ENCODE data around the gene IMPACT. TPM values are rescaled to one million over a fixed set of nuclear protein-coding genes. Genes with fewer than 3 reads are reported as not detected.

Gene IMPACT
- total and polyA plus RNA-seq, 2 of the 8 experiments (the other 6 are each of a cell fraction or from before 2014, with no cell fraction given) = 31.1 to 44.6 TPM

- no peak overlapping the region for H3K9ac ChIP-seq (replicated peaks in 1 of 4; ENCODE audit: extremely low read depth in 1 of 4, low read depth in 3 of 4, low read length in 3 of 4)
- H2AK5ac ChIP-seq (ENCODE audit: low read depth, low read length) = no peak overlapping the region
- POLR2A ChIA-PET (ENCODE audit: partially characterized antibody) = interaction anchor here (0.8 kb wide), 1 partner anchor 37 kb away, joined by 3 read pairs; no protein-coding TSS in a partner anchor
- no peak overlapping the region for H4K8ac ChIP-seq (ENCODE audit: extremely low read depth, insufficient read depth, low read length)
- CTCF ChIA-PET (ENCODE audit: partially characterized antibody) = interaction anchor here (0.6 to 11.9 kb wide), 3 partner anchors 12 to 149 kb away, joined by 4 to 101 read pairs (median 4); no protein-coding TSS in a partner anchor
- no peak overlapping the region for H2BK12ac ChIP-seq (ENCODE audit: low read depth, low read length)
- no peak overlapping the region for H3K4ac ChIP-seq (replicated peaks; ENCODE audit: insufficient read length, low read depth, low read length)
- no peaks in the 10 kb centered on the region for H3K79me2 ChIP-seq (ENCODE audit: control insufficient read depth in 1 of 2, insufficient read depth in 2 of 2, low read length in 2 of 2)
- no peaks in the 10 kb centered on the region for H3K27me3 ChIP-seq (replicated peaks in 1 of 4; ENCODE audit: control insufficient read depth in 3 of 4, extremely low read depth in 1 of 4, insufficient read depth in 3 of 4, low read length in 3 of 4)
- no peak for FAIRE-seq
- no peak overlapping the region for H3K14ac ChIP-seq (ENCODE audit: insufficient read length)
- H3K9me3 ChIP-seq (ENCODE audit: insufficient read depth in 2 of 2, low read depth in 1 of 2, low read length in 1 of 2) = no peaks in the 10 kb centered on the region
- DNase-seq (ENCODE audit: low read depth in 1 of 2, low spot score in 2 of 2) = no peak
- H4K20me1 ChIP-seq (replicated peaks in 1 of 2; ENCODE audit: control insufficient read depth in 1 of 2, insufficient read depth in 2 of 2, low read length in 2 of 2) = no peaks in the 10 kb centered on the region
- H3K23ac ChIP-seq (ENCODE audit: insufficient read length) = no peak overlapping the region
- no peak overlapping the region for H2AFZ ChIP-seq (ENCODE audit: low read length)
- H3K4me2 ChIP-seq (ENCODE audit: insufficient read depth in 1 of 2, low read depth in 2 of 2, low read length in 2 of 2) = no peak overlapping the region
- WGBS, 2 experiments (ENCODE audit: extremely low coverage in 1 of 2, insufficient coverage in 1 of 2, insufficient read length in 1 of 2, insufficient replicate concordance in 2 of 2, low coverage in 1 of 2, low lambda C conversion rate in 2 of 2, missing lambda C conversion rate in 1 of 2) = 85% methylated on average over 5 of the region's 5 CpGs; no CpG with 5 or more reads in 1 of the 2 experiments
- no peaks in the 10 kb centered on the region; the same call in 1 of the 2 replicates for H3K23me2 ChIP-seq (ENCODE audit: low read depth, low read length)
- TF ChIP-seq SAP30 (IDR thresholded peaks at IDR 0.05; ENCODE audit: insufficient read depth, insufficient replicate concordance, low read length) (no peak), GABPA (IDR thresholded peaks at IDR 0.05; ENCODE audit: borderline replicate concordance, insufficient read depth, low read length) (no peak), KDM4A (IDR thresholded peaks at IDR 0.05; ENCODE audit: low read depth, low read length, severe bottlenecking) (no peak), CREB1 (IDR thresholded peaks at IDR 0.05) (no peak), SIRT6 (IDR thresholded peaks at IDR 0.05; ENCODE audit: low read length) (no peak), SP2 (IDR thresholded peaks at IDR 0.05; ENCODE audit: low read length) (no peak), SRF (IDR thresholded peaks at IDR 0.05; ENCODE audit: low read depth, low read length) (no peak), TEAD4 (IDR thresholded peaks at IDR 0.05; ENCODE audit: low read depth, low read length) (no peak), EGR1 (IDR thresholded peaks at IDR 0.05; ENCODE audit: borderline replicate concordance, low read depth, low read length) (no peak), E2F6 (IDR thresholded peaks at IDR 0.05) (no peak)
- H2BK5ac ChIP-seq (ENCODE audit: low read depth, low read length) = no peak overlapping the region
- no peak overlapping the region for H3K56ac ChIP-seq (replicated peaks; ENCODE audit: insufficient read length, low read depth, low read length)
- no peak overlapping the region for H2BK120ac ChIP-seq (replicated peaks; ENCODE audit: low read depth, low read length)
- no peak overlapping the region for H3K4me3 ChIP-seq (ENCODE audit: extremely low read depth in 1 of 4, insufficient read depth in 2 of 4, low read depth in 3 of 4, low read length in 4 of 4)
- no peaks in the 10 kb centered on the region for H3K36me3 ChIP-seq (ENCODE audit: control insufficient read depth in 2 of 4, insufficient read depth in 4 of 4, low read length in 3 of 4)
- no peak overlapping the region for H3K27ac ChIP-seq (ENCODE audit: low read depth, low read length)
- H2BK20ac ChIP-seq (ENCODE audit: low read length) = no peak overlapping the region
- no peak overlapping the region for H3K18ac ChIP-seq (ENCODE audit: extremely low read depth, low read length)
- H4K5ac ChIP-seq (ENCODE audit: insufficient read length, low read depth, low read length) = no peak overlapping the region
- no peaks in the 10 kb centered on the region for H3K79me1 ChIP-seq (ENCODE audit: low read depth, low read length)
- no peaks in the 10 kb centered on the region; a peak in 1 of 7 replicates for H3K4me1 ChIP-seq (replicated peaks in 1 of 4; ENCODE audit: control insufficient read depth in 3 of 4, insufficient read depth in 4 of 4, low read length in 3 of 4)
- no peak overlapping the region for H4K91ac ChIP-seq (replicated peaks; ENCODE audit: insufficient read length, low read length)
- no peak overlapping the region for H2BK15ac ChIP-seq (ENCODE audit: low read length)
Observed at GRCh38 chr18:24499814-24500213, 73.3 kb downstream of the IMPACT start.

Measured in H1 (cell line).